Activated CD8-positive, alpha-beta memory T cell treated with anti-CD3 and anti-CD28 coated beads, Interleukin-2, amount 10 ng/mL, durations not matched to agents 7 days and 5 days (primary cell): ENCODE results near the gene TESPA1. TPM values are rescaled to one million over a fixed set of nuclear protein-coding genes. Genes with fewer than 3 reads are reported as not detected.

Experiments used
- ATAC-seq: fragments of 150-1000 bp; cut with Tn5 transposase; one replicate; pipeline ENCODE4 v1.10.0; 2021; ENCODE audit warnings: moderate library complexity
- CTCF ChIA-PET: fragments of 350-600 bp; sonication (Branson Sonifier 250); formaldehyde crosslinking; loops from one replicate; lab custom pipeline; 2021; ENCODE audit warnings: antibody characterized with exemption; lab: Charles Lee
- DNase-seq: peaks from one replicate; pipeline ENCODE4 v3.0.0-alpha.2; 2020
- H3K27ac Mint-ChIP-seq: one replicate; pipeline ENCODE4 v1.8.0; 2021; ENCODE audit warnings: mild to moderate bottlenecking, mixed read lengths
- H3K27me3 Mint-ChIP-seq: one replicate; pipeline ENCODE4 v1.8.0; 2021; ENCODE audit warnings: mixed read lengths
- H3K36me3 Mint-ChIP-seq: one replicate; pipeline ENCODE4 v1.8.0; 2021; ENCODE audit warnings: mild to moderate bottlenecking, mixed read lengths
- H3K4me1 Mint-ChIP-seq: one replicate; pipeline ENCODE4 v1.8.0; 2021; ENCODE audit warnings: mixed read lengths
- H3K4me3 Mint-ChIP-seq: one replicate; pipeline ENCODE4 v1.8.0; 2021; ENCODE audit warnings: mild to moderate bottlenecking, moderate library complexity, mixed read lengths
- H3K9me3 Mint-ChIP-seq: one replicate; pipeline ENCODE4 v1.8.0; 2022; ENCODE audit warnings: low read depth, mixed read lengths
- total RNA-seq, 2 experiments: library from RNA; stranded (reverse); gene quantifications; one replicate each; pipeline ENCODE4 v1.2.3, GENCODE V29; 2021

Gene TESPA1
- total RNA-seq, result 10 to 100 TPM; 65.9 to 74.6 TPM

GRCh38 chr12:54984658-54985376, at the start of gene TESPA1:
Gene TESPA1, minus strand, starts transcription at chr12:54984762. Its CDS starts 10,200 bp downstream, at chr12:54974562.
- Mint-ChIP-seq H3K36me3 (peaks cover 42% of the 10 kb centered on the region), H3K27ac (peak within 1 kb of the TSS; percentile 83), H3K27me3 (no peaks in the 10 kb centered on the region), H3K4me1 (peaks cover 62% of the 10 kb centered on the region), H3K4me3 (peak within 1 kb of the TSS; percentile 93), H3K9me3 (no peaks in the 10 kb centered on the region)
- CTCF ChIA-PET, result interaction anchor here (0.7 to 4.3 kb wide), 10 partner anchors 8 to 284 kb away, joined by 3 to 38 read pairs (median 6); no protein-coding TSS in a partner anchor
- DNase-seq, result peak; percentile 94
- ATAC-seq, result peak; percentile 95

DNA sequence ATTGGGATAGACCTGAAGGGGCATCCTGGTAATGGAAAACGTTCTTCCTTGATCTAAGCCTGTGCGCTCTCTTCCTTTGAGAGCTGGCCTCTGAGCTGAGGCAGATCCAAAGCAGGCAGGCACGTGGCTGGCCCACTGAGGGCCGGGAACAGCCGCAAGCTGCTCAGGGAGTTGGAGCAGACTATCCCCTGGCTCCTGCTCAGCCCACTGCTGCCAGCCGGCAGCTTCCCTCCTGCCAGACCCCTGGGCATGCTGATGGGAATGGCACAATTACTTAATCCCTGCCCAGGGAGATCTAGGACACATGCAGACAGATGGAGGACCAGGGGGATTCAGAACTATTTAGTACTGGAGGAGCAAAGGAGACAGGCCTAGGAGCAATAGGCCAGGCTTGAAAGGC, 49.7 kb upstream of the TESPA1 start:
- H3K4me3 Mint-ChIP-seq, result no peak overlapping the region
- ATAC-seq, result no peak

DNA sequence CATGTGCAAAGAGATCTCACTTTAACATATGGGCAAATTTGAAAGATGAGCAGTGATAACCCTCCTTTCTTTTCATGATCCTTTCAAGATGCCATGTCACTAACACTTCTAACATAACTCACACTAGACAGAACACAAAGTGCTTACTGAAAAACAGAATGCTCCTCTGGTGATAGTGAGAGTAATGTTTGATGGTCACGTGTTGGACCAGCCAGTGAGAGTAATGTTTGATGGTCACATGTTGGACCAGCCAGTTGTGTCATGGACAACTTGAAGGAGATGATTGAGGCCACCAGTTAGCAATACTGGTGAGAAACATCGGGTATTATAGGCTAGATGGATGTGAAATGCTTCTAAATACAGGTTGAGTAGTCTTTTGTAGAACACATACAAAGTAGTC, 40.9 kb upstream of the TESPA1 start:
- CTCF ChIA-PET, result interaction anchor here (1.4 kb wide), 1 partner anchor 32 kb away, joined by 5 read pairs; no protein-coding TSS in a partner anchor
- no peak overlapping the region for H3K4me3 Mint-ChIP-seq
- H3K4me1 Mint-ChIP-seq, result no peaks in the 10 kb centered on the region
- no peaks in the 10 kb centered on the region for H3K9me3 Mint-ChIP-seq
- no peaks in the 10 kb centered on the region for H3K36me3 Mint-ChIP-seq
- DNase-seq (no peak), ATAC-seq (no peak)
- H3K27ac Mint-ChIP-seq, result no peak overlapping the region
- peaks cover 44% of the 10 kb centered on the region for H3K27me3 Mint-ChIP-seq

More for the DNA sequence above, 49.7 kb upstream of the TESPA1 start:
- Mint-ChIP-seq H3K27ac (no peak overlapping the region), H3K27me3 (peaks cover 4% of the 10 kb centered on the region), H3K36me3 (peaks cover 1% of the 10 kb centered on the region), H3K4me1 (peaks cover 14% of the 10 kb centered on the region), H3K9me3 (no peaks in the 10 kb centered on the region)
- DNase-seq, result no peak
- CTCF ChIA-PET, result interaction anchor here (1.3 kb wide), 1 partner anchor 38 kb away, joined by 5 read pairs; no protein-coding TSS in a partner anchor

DNA sequence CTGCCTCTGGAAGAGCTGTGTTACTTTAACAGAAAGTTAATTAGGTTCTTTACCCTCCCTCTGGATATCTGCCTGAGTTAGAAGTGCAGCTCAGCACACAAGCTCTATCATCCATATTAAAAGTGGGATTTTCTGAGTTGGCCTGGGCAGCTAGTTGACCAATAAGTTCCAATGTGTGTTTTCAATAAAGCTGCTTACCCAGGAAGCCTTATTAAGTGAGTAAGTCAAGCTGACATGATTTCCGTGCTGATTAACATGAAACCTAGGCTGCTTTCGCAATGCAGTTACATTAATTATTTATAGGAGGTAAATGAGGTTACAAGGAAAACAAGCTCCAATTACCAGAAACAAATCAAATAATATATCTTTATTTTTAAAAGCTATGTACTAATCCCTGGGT, 40.0 kb upstream of the TESPA1 start:
- Mint-ChIP-seq H3K4me1 (peaks cover 2% of the 10 kb centered on the region), H3K27ac (no peak overlapping the region), H3K4me3 (no peak overlapping the region), H3K36me3 (no peaks in the 10 kb centered on the region), H3K9me3 (no peaks in the 10 kb centered on the region), H3K27me3 (peaks cover 50% of the 10 kb centered on the region)
- ATAC-seq (no peak), DNase-seq (no peak)
- CTCF ChIA-PET, result interaction anchor here (1.4 to 1.6 kb wide), 2 partner anchors 22 to 31 kb away, joined by 4 to 5 read pairs; no protein-coding TSS in a partner anchor

DNA sequence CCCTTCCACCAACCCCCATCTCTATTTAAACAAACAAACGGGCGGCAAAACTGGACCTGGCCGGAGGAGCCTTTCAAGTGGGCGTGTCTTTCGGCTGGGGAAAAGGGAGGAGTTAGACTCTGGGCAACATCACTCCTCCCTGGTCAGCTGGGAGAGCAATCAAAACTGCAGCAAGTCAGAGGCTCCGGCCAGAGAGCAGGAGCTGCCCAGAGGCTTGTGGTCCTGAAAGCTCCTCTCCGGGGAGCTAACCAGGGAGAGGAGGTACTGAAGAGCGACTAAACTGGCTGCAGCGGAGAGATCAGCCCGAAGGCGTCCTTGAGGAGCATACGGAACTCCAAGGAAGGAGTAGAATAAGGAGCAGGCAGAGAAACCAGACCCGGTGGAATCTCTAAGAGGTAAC, 35.2 kb upstream of the TESPA1 start, which contains the start of gene NEUROD4:
NEUROD4 (plus strand) TSS at position 191 of the 400 bp plus-strand sequence. CDS start 6,466 bp downstream, outside the sequence.
- Mint-ChIP-seq H3K4me1 (peaks cover 4% of the 10 kb centered on the region), H3K27ac (no peak within 1 kb of the TSS), H3K36me3 (no peaks in the 10 kb centered on the region), H3K4me3 (no peak within 1 kb of the TSS), H3K27me3 (peaks cover 58% of the 10 kb centered on the region), H3K9me3 (no peaks in the 10 kb centered on the region)
- CTCF ChIA-PET, result interaction anchor here (1.4 to 2.4 kb wide), 2 partner anchors 49 to 52 kb away, joined by 5 to 11 read pairs; no protein-coding TSS in a partner anchor
- ATAC-seq (peak; percentile 63), DNase-seq (peak; percentile 45)

GRCh38 chr12:55017416-55017925, 32.9 kb upstream of the TESPA1 start:
- H3K36me3 Mint-ChIP-seq, result no peaks in the 10 kb centered on the region
- no peak overlapping the region for H3K4me3 Mint-ChIP-seq
- ATAC-seq (no peak), DNase-seq (no peak)
- peaks cover 2% of the 10 kb centered on the region for H3K9me3 Mint-ChIP-seq
- CTCF ChIA-PET, result no interaction called here
- peaks cover 4% of the 10 kb centered on the region for H3K4me1 Mint-ChIP-seq
- peaks cover 44% of the 10 kb centered on the region for H3K27me3 Mint-ChIP-seq
- H3K27ac Mint-ChIP-seq, result no peak overlapping the region

GRCh38 chr12:55008944-55009585, 24.5 kb upstream of the TESPA1 start:
- Mint-ChIP-seq H3K4me1 (no peaks in the 10 kb centered on the region), H3K27me3 (peaks cover 14% of the 10 kb centered on the region), H3K36me3 (no peaks in the 10 kb centered on the region), H3K4me3 (no peak overlapping the region), H3K27ac (no peak overlapping the region), H3K9me3 (peaks cover 6% of the 10 kb centered on the region)
- CTCF ChIA-PET, result interaction anchor here (0.9 kb wide), 1 partner anchor 16 kb away, joined by 3 read pairs; no protein-coding TSS in a partner anchor
- DNase-seq (no peak), ATAC-seq (no peak)

DNA sequence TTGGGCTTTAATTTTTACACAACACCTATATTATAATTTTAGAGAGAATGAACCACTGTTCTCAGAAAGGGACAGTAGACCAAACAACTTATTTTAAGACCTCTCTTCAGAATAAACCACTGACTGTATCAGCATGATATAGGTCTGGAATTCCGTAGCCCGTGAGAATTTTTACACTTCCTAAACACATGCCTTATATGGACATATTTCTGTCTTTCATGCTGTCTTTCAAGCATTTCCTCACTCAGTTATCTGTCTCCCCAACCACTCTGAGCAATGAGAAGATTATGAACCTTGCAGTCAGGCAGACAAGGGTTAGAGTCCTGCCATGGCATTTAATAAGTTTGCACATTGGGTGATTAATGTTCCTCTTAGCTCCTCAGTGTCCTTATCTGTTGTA, 17.8 kb upstream of the TESPA1 start:
- CTCF ChIA-PET, result interaction anchor here (1.2 to 13.9 kb wide), 3 partner anchors 9 to 69 kb away, joined by 4 to 528 read pairs (median 21); no protein-coding TSS in a partner anchor
- Mint-ChIP-seq H3K9me3 (peaks cover 6% of the 10 kb centered on the region), H3K4me1 (peaks cover 6% of the 10 kb centered on the region), H3K27ac (no peak overlapping the region), H3K27me3 (no peaks in the 10 kb centered on the region), H3K36me3 (no peaks in the 10 kb centered on the region), H3K4me3 (no peak overlapping the region)
- DNase-seq, result no peak
- ATAC-seq, result no peak

DNA sequence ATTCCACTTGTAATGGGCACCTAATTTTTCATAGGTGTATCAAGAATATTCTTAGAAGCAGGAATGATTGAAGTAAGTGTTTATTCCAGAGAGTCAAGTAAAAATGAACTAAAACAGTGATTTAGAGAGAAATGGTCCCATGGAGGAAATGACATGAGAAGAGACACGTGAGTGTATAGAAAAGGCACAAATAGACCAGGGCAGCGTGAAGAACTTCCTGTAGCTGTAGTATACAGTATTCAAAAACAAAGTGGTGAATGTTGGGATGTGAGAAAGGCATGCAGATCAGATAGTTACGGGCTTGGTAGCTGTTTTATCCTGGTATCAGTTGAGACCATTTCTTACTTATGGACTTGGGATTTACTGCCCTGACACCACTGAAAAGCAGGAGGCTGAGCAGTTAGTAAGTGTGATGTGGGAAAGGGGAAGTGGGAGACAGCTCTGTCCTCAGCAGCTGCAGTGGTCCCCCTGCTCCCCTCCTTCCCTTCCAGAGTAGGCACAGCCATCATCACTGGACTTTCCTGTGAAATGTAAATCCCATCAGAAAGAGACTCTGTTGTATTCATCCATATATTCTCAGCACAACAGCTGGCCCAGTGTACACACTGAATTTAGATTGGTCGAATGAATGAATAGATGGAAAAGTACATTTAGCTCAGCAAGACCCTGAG, 16.8 kb upstream of the TESPA1 start:
- no peaks in the 10 kb centered on the region for H3K27me3 Mint-ChIP-seq
- ATAC-seq (no peak), DNase-seq (no peak)
- CTCF ChIA-PET, result interaction anchor here (3.6 to 13.9 kb wide), 2 partner anchors 8 to 70 kb away, joined by 21 to 528 read pairs; no protein-coding TSS in a partner anchor
- H3K9me3 Mint-ChIP-seq, result peaks cover 3% of the 10 kb centered on the region
- H3K27ac Mint-ChIP-seq, result no peak overlapping the region
- no peaks in the 10 kb centered on the region for H3K36me3 Mint-ChIP-seq
- no peak overlapping the region for H3K4me3 Mint-ChIP-seq
- peaks cover 6% of the 10 kb centered on the region for H3K4me1 Mint-ChIP-seq

DNA sequence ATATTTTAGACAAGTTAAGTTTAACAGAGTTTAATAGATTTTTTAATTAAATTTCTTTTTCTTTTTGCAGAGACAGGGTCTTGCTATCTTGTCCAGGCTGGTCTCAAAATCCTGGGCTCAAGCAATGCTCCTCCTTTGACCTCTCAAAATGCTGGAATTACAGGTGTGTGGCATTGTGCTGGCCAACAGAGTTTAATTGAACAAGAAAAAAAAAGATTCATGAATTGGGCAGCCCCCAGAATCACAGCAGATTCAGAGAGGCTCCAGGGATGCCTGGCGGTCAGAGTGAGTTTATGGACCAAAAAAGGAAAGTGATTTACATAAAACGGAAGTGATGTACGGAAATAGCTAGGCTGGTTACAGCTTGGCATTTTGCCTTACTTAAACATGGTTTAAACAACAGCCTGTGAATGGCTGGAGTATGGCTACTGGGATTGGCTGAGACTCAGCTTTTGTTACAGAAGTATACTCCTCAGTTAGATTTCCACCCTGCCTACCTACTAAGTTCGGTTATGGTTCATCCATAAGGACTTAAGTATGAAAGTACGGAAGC, 14.5 kb upstream of the TESPA1 start:
- CTCF ChIA-PET, result interaction anchor here (13.9 kb wide), 1 partner anchor 72 kb away, joined by 528 read pairs; no protein-coding TSS in a partner anchor
- no peak for DNase-seq
- Mint-ChIP-seq H3K4me3 (no peak overlapping the region), H3K27ac (no peak overlapping the region), H3K36me3 (no peaks in the 10 kb centered on the region), H3K27me3 (no peaks in the 10 kb centered on the region), H3K9me3 (no peaks in the 10 kb centered on the region), H3K4me1 (peaks cover 6% of the 10 kb centered on the region)
- no peak for ATAC-seq

DNA sequence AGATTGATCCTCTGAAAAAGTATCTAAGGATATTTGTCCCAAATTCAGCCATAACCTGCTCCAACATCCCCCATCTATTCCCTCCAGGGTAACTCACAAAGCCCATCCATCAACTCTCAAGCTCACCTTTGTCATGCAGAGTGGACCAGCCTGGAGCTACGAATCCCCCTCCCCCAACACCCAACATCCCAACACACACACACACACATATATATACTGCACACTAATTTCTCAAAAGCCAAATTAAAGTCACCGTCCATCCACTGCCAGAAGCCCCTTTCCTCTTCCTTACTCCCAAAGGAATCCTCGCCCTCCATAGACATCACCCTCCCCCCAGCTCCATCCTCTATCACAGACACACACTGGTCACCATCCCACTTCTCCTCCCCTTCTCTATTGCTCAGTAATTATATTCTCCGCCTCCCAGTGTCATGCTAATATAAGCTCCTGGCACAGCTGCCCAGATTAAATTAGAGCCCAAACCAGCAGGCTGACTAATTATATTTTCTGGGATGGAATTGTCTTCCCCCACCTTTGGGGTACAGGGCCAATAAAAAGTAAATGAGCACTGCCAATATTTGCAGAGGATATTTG, 13.5 kb upstream of the TESPA1 start:
- CTCF ChIA-PET, result interaction anchor here (1.0 to 13.9 kb wide), 3 partner anchors 34 to 239 kb away, joined by 3 to 528 read pairs (median 5); no protein-coding TSS in a partner anchor
- Mint-ChIP-seq H3K36me3 (no peaks in the 10 kb centered on the region), H3K27ac (no peak overlapping the region)

GRCh38 chr12:54996205-54996604, 11.6 kb upstream of the TESPA1 start:
- H3K36me3 Mint-ChIP-seq, result no peaks in the 10 kb centered on the region
- DNase-seq (no peak), ATAC-seq (no peak)
- CTCF ChIA-PET, result interaction anchor here (1.2 to 13.9 kb wide), 7 partner anchors 35 to 247 kb away, joined by 3 to 528 read pairs (median 4); partner anchors contain the start of gene MUCL1
- H3K9me3 Mint-ChIP-seq, result no peaks in the 10 kb centered on the region
- no peak overlapping the region for H3K4me3 Mint-ChIP-seq
- peaks cover 20% of the 10 kb centered on the region for H3K4me1 Mint-ChIP-seq
- H3K27ac Mint-ChIP-seq, result no peak overlapping the region
- no peaks in the 10 kb centered on the region for H3K27me3 Mint-ChIP-seq

More for the DNA sequence above, 13.5 kb upstream of the TESPA1 start:
- ATAC-seq (no peak), DNase-seq (no peak)
- no peak overlapping the region for H3K4me3 Mint-ChIP-seq
- H3K27me3 Mint-ChIP-seq, result no peaks in the 10 kb centered on the region
- no peaks in the 10 kb centered on the region for H3K9me3 Mint-ChIP-seq
- H3K4me1 Mint-ChIP-seq, result peaks cover 9% of the 10 kb centered on the region
